HFFc6 (cell line): ENCODE measurements around the gene TTC21A. TPM values are rescaled to one million over a fixed set of nuclear protein-coding genes. Genes with fewer than 3 reads are reported as not detected.
A peak's percentile ranks its signal among the peaks of the same experiment; 100 is the strongest.

ENCODE experiments used
- DNase-seq: peaks from one replicate; pipeline ENCODE4 v3.0.0-alpha.2; 2018
- H3K27ac Mint-ChIP-seq: 2 replicates; pipeline ENCODE4 v1.8.0; 2020; ENCODE audit warnings: mild to moderate bottlenecking, mixed read lengths
- H3K27me3 Mint-ChIP-seq: 2 replicates; pipeline ENCODE4 v1.8.0; 2021; ENCODE audit warnings: mild to moderate bottlenecking, moderate library complexity, mixed read lengths; ENCODE audit not compliant: insufficient read depth
- H3K36me3 Mint-ChIP-seq: 2 replicates; pipeline ENCODE4 v1.8.0; 2021; ENCODE audit warnings: low read depth, mixed read lengths
- H3K4me1 Mint-ChIP-seq: 2 replicates; pipeline ENCODE4 v1.8.0; 2020; ENCODE audit warnings: low read depth, mixed read lengths
- H3K4me3 Mint-ChIP-seq: 2 replicates; pipeline ENCODE4 v1.8.0; 2020; ENCODE audit warnings: mild to moderate bottlenecking, moderate library complexity, mixed read lengths
- H3K9me3 Mint-ChIP-seq: 2 replicates; pipeline ENCODE4 v1.8.0; 2020; ENCODE audit warnings: mild to moderate bottlenecking, mixed read lengths
- CTCF ChIP-seq: fragments of 200-600 bp; sonication (generic); IDR thresholded peaks from 2 replicates; pipeline ENCODE4 v1.5.0; 2021; ENCODE audit warnings: antibody characterized with exemption, mild to moderate bottlenecking
- total RNA-seq, 6 experiments: library from RNA; stranded (reverse); fragmentation: NEBNext Ultra II Directional; extraction: Animal tissue kit (Norgen Biotek cat#: 25700); gene quantifications; 2 replicates in 1 of 6; 3 replicates in 5 of 6; pipeline ENCODE4 v1.2.3, GENCODE V29; 2021

The TTC21A gene
- total RNA-seq, 6 experiments from 2014 or later, result 0.91 to 2.2 (median 1.8) TPM

GRCh38 chr3:39144095-39144747 lies 36.7 kb downstream of the TTC21A start:
- peaks cover 21% of the 10 kb centered on the region for H3K36me3 Mint-ChIP-seq
- no peak for TF ChIP-seq CTCF
- peaks cover 76% of the 10 kb centered on the region for H3K4me1 Mint-ChIP-seq
- no peak for DNase-seq
- no peak overlapping the region for H3K4me3 Mint-ChIP-seq
- H3K9me3 Mint-ChIP-seq, result no peaks in the 10 kb centered on the region
- peak overlapping the region; percentile 27; the same call in 1 of the 2 replicates for H3K27ac Mint-ChIP-seq
- peaks cover 11% of the 10 kb centered on the region for H3K27me3 Mint-ChIP-seq

GRCh38 chr3:39144748-39145380 lies 37.4 kb downstream of the TTC21A start:
- Mint-ChIP-seq H3K36me3 (peaks cover 21% of the 10 kb centered on the region), H3K27ac (peak overlapping the region; percentile 27; the same call in 1 of the 2 replicates), H3K27me3 (peaks cover 11% of the 10 kb centered on the region), H3K9me3 (no peaks in the 10 kb centered on the region), H3K4me1 (peaks cover 76% of the 10 kb centered on the region), H3K4me3 (no peak overlapping the region)
- DNase-seq, result no peak
- TF ChIP-seq CTCF, result no peak

GRCh38 chr3:39146083-39146501 lies 38.6 kb downstream of the TTC21A start:
- H3K27me3 Mint-ChIP-seq, result peaks cover 9% of the 10 kb centered on the region
- H3K9me3 Mint-ChIP-seq, result no peaks in the 10 kb centered on the region
- no peak for DNase-seq
- H3K4me1 Mint-ChIP-seq, result peaks cover 76% of the 10 kb centered on the region
- H3K36me3 Mint-ChIP-seq, result peaks cover 11% of the 10 kb centered on the region
- no peak for TF ChIP-seq CTCF
- H3K27ac Mint-ChIP-seq, result peak overlapping the region; percentile 98
- peak overlapping the region; percentile 51; the same call in 1 of the 2 replicates for H3K4me3 Mint-ChIP-seq

GRCh38 chr3:39146611-39147591 lies 39.4 kb downstream of the TTC21A start:
- Mint-ChIP-seq H3K27ac (peak overlapping the region; percentile 98), H3K4me1 (peaks cover 76% of the 10 kb centered on the region), H3K4me3 (peak overlapping the region; percentile 95), H3K36me3 (peaks cover 11% of the 10 kb centered on the region), H3K27me3 (peaks cover 9% of the 10 kb centered on the region), H3K9me3 (no peaks in the 10 kb centered on the region)
- no peak for TF ChIP-seq CTCF
- DNase-seq, result peak; percentile 99

GRCh38 chr3:39147711-39148434 lies 40.4 kb downstream of the TTC21A start:
- no peak for TF ChIP-seq CTCF

More at GRCh38 chr3:39147711-39148434, 40.4 kb downstream of the TTC21A start:
- peak overlapping the region; percentile 98 for H3K27ac Mint-ChIP-seq
- DNase-seq, result no peak
- H3K4me3 Mint-ChIP-seq, result peak overlapping the region; percentile 95
- H3K4me1 Mint-ChIP-seq, result peaks cover 80% of the 10 kb centered on the region
- peaks cover 16% of the 10 kb centered on the region for H3K36me3 Mint-ChIP-seq
- no peaks in the 10 kb centered on the region for H3K9me3 Mint-ChIP-seq
- H3K27me3 Mint-ChIP-seq, result peaks cover 10% of the 10 kb centered on the region
